GM23248 (cell line): ENCODE measurements around the gene MAST3. TPM values are rescaled to one million over a fixed set of nuclear protein-coding genes. Genes with fewer than 3 reads are reported as not detected.

Source experiments
- DNase-seq: peaks from one replicate; pipeline ENCODE4 v3.0.0-alpha.2; 2015
- H2AFZ ChIP-seq: fragments of 200-600 bp; sonication (generic); 2 replicates; pipeline ENCODE4 v1.6.1; 2016; ENCODE audit warnings: antibody characterized with exemption
- H3F3A ChIP-seq: fragments of 200-600 bp; sonication (generic); 2 replicates; pipeline ENCODE4 v1.6.1; 2016; ENCODE audit warnings: mild to moderate bottlenecking, antibody characterized with exemption, mixed run types; ENCODE audit not compliant: insufficient read depth
- H3K27ac ChIP-seq: fragments of 200-600 bp; sonication (generic); 2 replicates; pipeline ENCODE4 v1.5.1; 2016; ENCODE audit warnings: mild to moderate bottlenecking
- H3K27me3 ChIP-seq: fragments of 200-600 bp; sonication (generic); replicated peaks from 2 replicates; pipeline ENCODE4 v1.6.1; 2016; ENCODE audit warnings: mild to moderate bottlenecking; ENCODE audit not compliant: insufficient read depth
- H3K36me3 ChIP-seq: fragments of 200-600 bp; sonication (generic); 2 replicates; pipeline ENCODE4 v1.6.1; 2016; ENCODE audit warnings: low read depth, mild to moderate bottlenecking
- H3K4me1 ChIP-seq: fragments of 200-600 bp; sonication (generic); 2 replicates; pipeline ENCODE4 v1.6.1; 2016; ENCODE audit warnings: mild to moderate bottlenecking; ENCODE audit not compliant: insufficient read depth
- H3K4me2 ChIP-seq: fragments of 200-600 bp; sonication (generic); one replicate; pipeline ENCODE4 v1.6.1; 2016; ENCODE audit warnings: mild to moderate bottlenecking; ENCODE audit not compliant: unreplicated experiment
- H3K4me3 ChIP-seq: fragments of 200-600 bp; sonication (generic); 2 replicates; pipeline ENCODE4 v1.5.1; 2016; ENCODE audit warnings: mild to moderate bottlenecking
- H3K79me2 ChIP-seq: fragments of 200-600 bp; sonication (generic); 2 replicates; pipeline ENCODE4 v1.6.1; 2016; ENCODE audit warnings: mild to moderate bottlenecking; ENCODE audit not compliant: insufficient read depth
- H3K9ac ChIP-seq: fragments of 200-600 bp; sonication (generic); 2 replicates; pipeline ENCODE4 v1.6.1; 2016; ENCODE audit warnings: mild to moderate bottlenecking
- H3K9me2 ChIP-seq: fragments of 200-600 bp; sonication (generic); 2 replicates; pipeline ENCODE4 v1.6.1; 2016; ENCODE audit warnings: mixed run types, mild to moderate bottlenecking, moderate library complexity; ENCODE audit not compliant: insufficient read depth
- H3K9me3 ChIP-seq: fragments of 200-600 bp; sonication (generic); one replicate; pipeline ENCODE4 v1.6.1; 2017; ENCODE audit warnings: low read depth
- H4K20me1 ChIP-seq: fragments of 200-600 bp; sonication (generic); 2 replicates; pipeline ENCODE4 v1.6.0; 2016; ENCODE audit not compliant: insufficient read depth
- EZH2 ChIP-seq: fragments of 200-600 bp; sonication (generic); IDR thresholded peaks from 2 replicates; pipeline ENCODE4 v1.6.1; 2018; ENCODE audit warnings: antibody characterized with exemption, mild to moderate bottlenecking; ENCODE audit not compliant: insufficient read depth, poor library complexity, severe bottlenecking
- EZH2phosphoT487 ChIP-seq: fragments of 200-600 bp; sonication (generic); IDR thresholded peaks from 2 replicates; pipeline ENCODE4 v1.6.1; 2018; ENCODE audit warnings: antibody characterized with exemption, moderate library complexity, mild to moderate bottlenecking, low read depth; ENCODE audit not compliant: insufficient read depth
- WGBS, 2 experiments: methylation state at CpG; one replicate each; pipeline ENCODE4 v1.1.6; 2015 to 2017; ENCODE audit warnings: low lambda C conversion rate in 2 of 2, low coverage in 1 of 2; ENCODE audit errors: missing lambda C conversion rate in 2 of 2; 5-methylcytosine and 5-hydroxymethylcytosine counted together
- in situ Hi-C: fragments of 300-500 bp; cut with MboI; formaldehyde crosslinking; loops from 2 replicates; pipeline ENCODE4 v1.15.0; 2020
- polyA plus RNA-seq: library from polyadenylated mRNA; unstranded; fragments of >200 nt; fragmentation: Nextera tagmentation; extraction: Ambion mirVana; gene quantifications from 2 replicates; pipeline ENCODE4 v1.2.1, GENCODE V29; 2016
- total RNA-seq: library from RNA; depleted of rRNA; stranded (reverse); fragments of >200 nt; shearing (Covaris generic); gene quantifications from 2 replicates; pipeline ENCODE4 v1.2.3, GENCODE V29; 2014

Gene MAST3
- total and polyA plus RNA-seq, 2 experiments from 2014 or later: 3.8 to 5.6 TPM

- Histone ChIP-seq H3K9me2 (no peaks in the 10 kb centered on the region), H3K4me1 (no peaks in the 10 kb centered on the region; the same call in 1 of the 2 replicates), H4K20me1 (no peaks in the 10 kb centered on the region), H3K4me3 (no peak overlapping the region), H3K79me2 (no peaks in the 10 kb centered on the region), H2AFZ (no peak overlapping the region), H3K27me3 (no peaks in the 10 kb centered on the region; the same call in 1 of the 2 replicates), H3K9ac (no peak overlapping the region), H3K27ac (no peak overlapping the region), H3F3A (0 out of 2 replicates have a peak, but pooled peaks cover 5% of the 10 kb centered on the region), H3K9me3 (no peaks in the 10 kb centered on the region), H3K4me2 (no peak overlapping the region), H3K36me3 (no peaks in the 10 kb centered on the region)
- TF ChIP-seq EZH2phosphoT487 (no peak), EZH2 (no peak)
- WGBS, 2 experiments: 63 to 68% methylated on average over 2 of the region's 2 CpGs
- in situ Hi-C loops: no loop called here
- no peak for DNase-seq
These were observed 1.3 kb upstream of the MAST3 start for GRCh38 chr19:18096258-18096657.

DNA sequence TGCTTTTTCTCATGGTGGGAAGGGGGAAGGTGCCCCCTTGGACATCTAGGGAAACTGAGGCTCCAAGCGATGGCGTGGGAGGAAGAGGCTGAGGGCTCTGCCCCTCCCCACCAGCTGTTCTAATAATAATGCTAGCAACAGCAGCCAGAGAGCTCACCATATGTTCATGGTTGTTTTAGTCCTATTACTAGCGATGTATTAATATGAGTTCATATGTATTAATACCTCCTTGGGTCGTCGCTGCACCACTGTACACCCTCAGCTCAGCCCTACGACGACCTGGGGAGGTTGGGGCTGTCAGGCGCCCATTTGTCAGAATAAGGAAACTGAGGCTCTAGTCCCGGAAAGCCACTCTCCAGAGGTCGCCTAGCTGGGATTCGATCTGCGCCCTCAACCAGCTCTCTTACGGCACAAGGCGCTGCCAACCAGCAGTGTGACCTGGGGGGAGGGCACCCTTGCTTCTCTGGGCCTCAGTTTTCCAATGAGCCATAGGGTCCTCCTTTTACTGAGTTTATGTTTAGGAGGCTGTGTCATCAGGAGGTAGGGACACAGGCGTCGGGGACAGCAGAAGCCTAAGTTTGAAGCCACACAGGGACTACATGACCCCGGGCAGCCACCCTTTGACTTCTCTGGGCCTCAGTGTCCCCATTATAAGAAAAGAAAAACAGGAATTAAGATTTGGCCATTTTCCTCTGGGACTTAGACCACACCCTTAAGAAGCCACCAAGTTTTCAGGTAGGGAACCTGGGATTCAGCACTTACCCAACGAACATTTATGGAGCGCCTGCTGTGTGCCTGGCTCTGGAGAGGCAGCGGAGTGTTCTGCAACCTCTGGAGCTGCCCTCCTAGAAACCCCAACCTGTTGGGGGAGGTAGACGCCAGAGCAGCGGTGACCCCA, 664 bp downstream of the MAST3 start:
- H3F3A ChIP-seq: 0 out of 2 replicates have a peak, but pooled peaks cover 5% of the 10 kb centered on the region
- no peaks in the 10 kb centered on the region for H4K20me1 ChIP-seq
- TF ChIP-seq EZH2 (peak; percentile 14), EZH2phosphoT487 (no peak)
- H3K27me3 ChIP-seq: no peaks in the 10 kb centered on the region; the same call in 1 of the 2 replicates
- no peaks in the 10 kb centered on the region for H3K9me2 ChIP-seq
- peak overlapping the region; percentile 70 for H3K4me3 ChIP-seq
- H3K9ac ChIP-seq: peak overlapping the region; percentile 50
- no peaks in the 10 kb centered on the region; the same call in 1 of the 2 replicates for H3K4me1 ChIP-seq
- H2AFZ ChIP-seq: peak overlapping the region; percentile 76
- in situ Hi-C loops: no loop called here
- no peak overlapping the region for H3K27ac ChIP-seq
- WGBS, 2 experiments: 33 to 34% methylated on average over 22 of the region's 22 CpGs
- H3K4me2 ChIP-seq: peak overlapping the region; percentile 94
- no peaks in the 10 kb centered on the region for H3K79me2 ChIP-seq
- H3K9me3 ChIP-seq: no peaks in the 10 kb centered on the region
- DNase-seq: no peak
- H3K36me3 ChIP-seq: no peaks in the 10 kb centered on the region

DNA sequence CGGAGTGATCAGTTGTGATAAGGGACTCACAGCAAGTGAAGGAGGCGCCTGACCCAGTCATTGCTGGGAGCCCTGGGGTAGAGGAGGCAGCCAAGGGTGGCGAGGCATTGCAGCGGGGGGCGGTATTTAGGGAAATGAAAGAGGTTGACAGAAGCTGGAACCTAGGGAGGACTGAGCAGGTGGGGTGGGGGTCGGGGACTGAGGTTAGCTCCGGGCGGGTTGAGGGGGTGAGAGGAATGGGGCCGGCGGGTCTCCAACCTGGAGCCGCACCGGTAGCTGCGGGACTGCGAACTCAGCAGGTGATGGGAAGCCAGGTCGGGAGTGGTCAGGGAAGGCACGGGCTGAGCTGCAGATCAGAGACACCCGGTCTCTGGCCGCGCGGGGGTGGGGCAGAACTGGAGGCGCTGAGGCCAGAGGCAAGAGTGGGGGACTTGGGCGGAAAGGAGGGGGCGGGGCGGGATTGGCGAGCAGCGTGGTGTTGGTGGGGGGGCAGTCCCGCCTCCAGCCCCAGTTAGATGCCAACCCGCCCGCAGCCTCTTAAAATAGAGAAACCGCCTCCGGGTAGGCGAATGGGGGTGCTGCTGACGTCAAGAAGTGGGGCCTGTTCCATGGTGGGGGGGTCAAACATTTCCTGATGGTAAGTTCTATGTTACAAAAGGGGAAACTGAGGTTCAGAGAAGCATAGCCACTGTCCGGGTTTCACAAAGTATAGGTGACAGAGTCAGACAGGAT, 1.5 kb downstream of the MAST3 start:
- H3F3A ChIP-seq: 0 out of 2 replicates have a peak, but pooled peaks cover 5% of the 10 kb centered on the region
- H3K4me1 ChIP-seq: peaks cover 5% of the 10 kb centered on the region
- H3K79me2 ChIP-seq: no peaks in the 10 kb centered on the region
- no peak overlapping the region for H3K27ac ChIP-seq
- H3K9me2 ChIP-seq: no peaks in the 10 kb centered on the region
- 12 to 22% methylated on average over 10 to 34 of the region's 34 CpGs for WGBS, 2 experiments
- H3K9me3 ChIP-seq: no peaks in the 10 kb centered on the region
- peak; percentile 31 for DNase-seq
- no peaks in the 10 kb centered on the region for H3K36me3 ChIP-seq
- H3K27me3 ChIP-seq: no peaks in the 10 kb centered on the region; the same call in 1 of the 2 replicates
- H3K4me2 ChIP-seq: no peak overlapping the region
- no peak overlapping the region for H3K9ac ChIP-seq
- TF ChIP-seq EZH2: no peak
- TF ChIP-seq EZH2phosphoT487: no peak
- H2AFZ ChIP-seq: no peak overlapping the region
- no peaks in the 10 kb centered on the region for H4K20me1 ChIP-seq
- H3K4me3 ChIP-seq: no peak overlapping the region
- in situ Hi-C loops: no loop called here

DNA sequence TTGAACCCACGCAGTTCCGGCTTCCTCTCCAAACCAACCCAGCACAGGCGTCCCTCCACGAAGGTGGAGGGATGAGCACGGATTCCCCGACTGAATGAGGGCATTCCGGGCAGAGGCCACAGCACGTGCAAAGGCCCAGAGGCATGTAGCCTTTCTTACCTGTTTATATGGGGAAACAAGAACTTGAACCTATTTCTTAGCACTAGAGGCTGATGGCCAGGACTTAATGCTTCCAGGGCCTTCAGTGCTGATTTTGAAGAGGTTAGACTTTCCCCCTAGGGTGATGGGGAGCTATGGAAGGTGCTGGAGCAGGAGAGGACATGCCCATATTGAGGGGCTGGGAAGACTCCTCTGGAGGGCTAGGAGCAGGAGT, 2.0 kb downstream of the MAST3 start:
- TF ChIP-seq EZH2phosphoT487: no peak
- no peak for TF ChIP-seq EZH2
- H3K27ac ChIP-seq: no peak overlapping the region
- no peak overlapping the region for H3K4me3 ChIP-seq
- H3K79me2 ChIP-seq: no peaks in the 10 kb centered on the region
- 0 out of 2 replicates have a peak, but pooled peaks cover 5% of the 10 kb centered on the region for H3F3A ChIP-seq
- H3K4me1 ChIP-seq: peaks cover 5% of the 10 kb centered on the region
- H3K9me2 ChIP-seq: no peaks in the 10 kb centered on the region
- no peaks in the 10 kb centered on the region for H3K9me3 ChIP-seq
- DNase-seq: no peak
- H4K20me1 ChIP-seq: no peaks in the 10 kb centered on the region
- no peak overlapping the region for H3K9ac ChIP-seq
- no peak overlapping the region for H2AFZ ChIP-seq
- in situ Hi-C loops: no loop called here
- H3K27me3 ChIP-seq: no peaks in the 10 kb centered on the region; the same call in 1 of the 2 replicates
- no peaks in the 10 kb centered on the region for H3K36me3 ChIP-seq
- 66 to 74% methylated on average over 8 of the region's 8 CpGs for WGBS, 2 experiments
- H3K4me2 ChIP-seq: no peak overlapping the region
